Measurements from ENCODE around the gene MTCL1. TPM values are rescaled to one million over a fixed set of nuclear protein-coding genes. Genes with fewer than 3 reads are reported as not detected.

MTCL1 gene
- total and polyA plus RNA-seq, 10 of the 15 experiments (the other 5 are each of a cell fraction or from before 2014, with no cell fraction given) = 0.03 to 0.36 (median 0.13) TPM; not detected in 4

DNA sequence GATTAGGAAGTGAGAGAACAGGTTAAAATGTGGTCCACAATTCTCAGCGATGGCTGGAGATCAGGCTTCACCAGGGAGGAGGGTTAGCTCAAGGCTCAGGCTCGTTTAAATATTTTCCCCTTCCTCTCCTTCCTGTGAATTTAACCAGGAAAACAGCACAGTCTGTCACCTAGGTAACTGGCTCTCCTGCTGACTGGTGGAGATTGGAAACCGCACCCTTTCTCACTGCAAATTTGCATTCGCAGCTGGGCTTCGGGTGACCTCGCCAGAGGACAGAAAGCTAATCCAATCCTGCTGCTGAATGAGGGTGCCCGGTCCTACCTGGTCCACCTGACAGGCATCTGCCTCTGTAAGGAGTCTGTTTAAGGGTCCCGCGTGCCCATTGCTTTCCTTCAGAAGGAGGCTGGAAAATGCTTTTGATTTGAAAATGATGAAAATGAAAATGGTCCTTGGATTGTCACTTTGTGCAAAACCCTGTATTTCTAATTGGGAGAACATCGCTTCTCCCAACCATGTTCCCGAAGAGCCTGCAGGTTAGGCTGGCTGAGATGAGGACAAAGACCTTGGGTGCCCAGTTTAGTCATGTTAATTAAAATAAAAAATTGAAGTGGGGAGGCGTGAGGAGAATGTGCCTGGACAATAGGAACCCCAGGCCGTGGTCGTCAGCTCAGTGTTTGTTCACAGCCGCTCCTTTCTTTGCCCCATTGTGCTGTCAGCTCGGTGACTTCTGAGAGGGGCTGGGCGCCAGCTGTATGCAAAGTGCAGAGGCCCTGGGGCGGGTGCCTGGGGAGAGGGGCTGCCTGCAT, 43.4 kb upstream of the MTCL1 start:
- intact Hi-C loops (cut with micrococcal nuclease; ENCODE audit: unreplicated experiment) (no loop called here), in situ Hi-C loops (cut with MboI) (no loop called here)
- Histone ChIP-seq H3K9ac (ENCODE audit: control insufficient read depth, insufficient read depth, low read length) (no peak overlapping the region), H3K9me3 (replicated peaks; ENCODE audit: control insufficient read depth, insufficient read depth, low read length) (no peaks in the 10 kb centered on the region; the same call in 2 of the 3 replicates), H3K27ac (ENCODE audit: control insufficient read depth, insufficient read depth) (no peak overlapping the region), H3K79me2 (ENCODE audit: control insufficient read depth, insufficient read depth, low read length) (no peaks in the 10 kb centered on the region), H3K4me1 (ENCODE audit: control insufficient read depth, insufficient read depth, low read length) (no peaks in the 10 kb centered on the region), H3K4me3 (no peak overlapping the region), H3K4me2 (ENCODE audit: control insufficient read depth, insufficient read depth) (peak overlapping the region; percentile 40; the same call in 1 of the 2 replicates), H4K20me1 (ENCODE audit: control insufficient read depth, insufficient read depth) (no peaks in the 10 kb centered on the region), H2AFZ (ENCODE audit: control insufficient read depth, low read depth, low read length) (no peak overlapping the region), H3K27me3 (replicated peaks in 1 of 2; ENCODE audit: control insufficient read depth in 2 of 2, insufficient read depth in 2 of 2, low read length in 1 of 2) (no peaks in the 10 kb centered on the region; a peak in 1 of 4 replicates), H3K36me3 (ENCODE audit: control insufficient read depth in 2 of 2, insufficient read depth in 2 of 2, low read length in 1 of 2) (no peaks in the 10 kb centered on the region)
- no peak for DNase-seq (ENCODE audit: low read depth, low spot score)
- TF ChIP-seq IRF5 (IDR thresholded peaks at IDR 0.05; ENCODE audit: borderline replicate concordance) = no peak
- 0 out of 3 replicates have a peak, but pooled peaks have one; percentile 15 for TF ChIP-seq POU2F2 (IDR thresholded peaks at IDR 0.05; ENCODE audit: borderline replicate concordance, low read depth, low read length)
- POLR2A ChIA-PET = interaction anchor here (1.0 kb wide), 1 partner anchor 326 kb away, joined by 4 read pairs; no protein-coding TSS in a partner anchor
- SMC1A ChIA-PET (ENCODE audit: uncharacterized antibody, unreplicated experiment) = interaction anchor here (0.5 to 2.4 kb wide), 5 partner anchors 11 to 387 kb away, joined by 3 to 9 read pairs (median 3); no protein-coding TSS in a partner anchor
- peak; percentile 61 for ATAC-seq
- FAIRE-seq = no peak
- BruUV-seq (replicated peaks) = no TSS peak
- WGBS (ENCODE audit: insufficient coverage, insufficient replicate concordance, low lambda C conversion rate, missing lambda C conversion rate) = 48% methylated on average over 18 of the region's 18 CpGs
- CTCF ChIA-PET = interaction anchor here (2.3 to 3.2 kb wide), 4 partner anchors 8 to 326 kb away, joined by 7 to 13 read pairs (median 9); no protein-coding TSS in a partner anchor
- RAD21 ChIA-PET (ENCODE audit: unreplicated experiment) = interaction anchor here (1.1 to 1.3 kb wide), 3 partner anchors 8 to 59 kb away, joined by 3 to 6 read pairs (median 3); no protein-coding TSS in a partner anchor

Measured in GM12878 (cell line).